Measurements from ENCODE around the gene CYP4F11.
"Not testable (repeated sequence)": the region's sequence is repeated elsewhere in the genome, so short reads cannot be mapped to it uniquely, and the experiment has no call there.

Gene CYP4F11

GRCh38 chr19:15873771-15874170 is 60.6 kb downstream of the CYP4F11 start:
- DNase-seq, result not testable (repeated sequence)

GRCh38 chr19:15871570-15871969 is 62.8 kb downstream of the CYP4F11 start:
- no peak for DNase-seq

GRCh38 chr19:15869873-15870272 is 64.5 kb downstream of the CYP4F11 start:
- no peak for DNase-seq

GRCh38 chr19:15869109-15869555 is 65.2 kb downstream of the CYP4F11 start:
- DNase-seq, result no peak

DNA sequence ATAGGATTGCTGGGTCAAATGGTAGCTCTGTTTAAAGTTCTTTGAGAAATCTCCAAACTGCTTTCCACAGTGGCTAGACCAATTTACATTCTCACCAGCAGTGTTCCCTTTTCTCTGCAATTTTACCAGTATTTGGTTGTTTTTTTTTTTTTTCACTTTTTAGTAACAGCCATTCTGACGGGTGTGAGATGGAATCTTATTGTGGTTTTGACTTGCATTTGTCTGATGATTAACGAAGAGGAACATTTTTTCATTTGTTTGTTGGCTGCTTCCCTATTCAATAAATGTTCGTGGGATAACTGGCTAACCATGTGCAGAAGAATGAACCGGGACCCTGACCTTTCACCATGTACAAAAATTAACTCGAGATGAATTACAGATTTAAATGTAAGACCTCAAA is 67.7 kb downstream of the CYP4F11 start:
- no peak for DNase-seq

GRCh38 chr19:15864824-15865223 is 69.5 kb downstream of the CYP4F11 start:
- no peak for DNase-seq

GRCh38 chr19:15863272-15863671 is 71.1 kb downstream of the CYP4F11 start:
- DNase-seq, result no peak

DNA sequence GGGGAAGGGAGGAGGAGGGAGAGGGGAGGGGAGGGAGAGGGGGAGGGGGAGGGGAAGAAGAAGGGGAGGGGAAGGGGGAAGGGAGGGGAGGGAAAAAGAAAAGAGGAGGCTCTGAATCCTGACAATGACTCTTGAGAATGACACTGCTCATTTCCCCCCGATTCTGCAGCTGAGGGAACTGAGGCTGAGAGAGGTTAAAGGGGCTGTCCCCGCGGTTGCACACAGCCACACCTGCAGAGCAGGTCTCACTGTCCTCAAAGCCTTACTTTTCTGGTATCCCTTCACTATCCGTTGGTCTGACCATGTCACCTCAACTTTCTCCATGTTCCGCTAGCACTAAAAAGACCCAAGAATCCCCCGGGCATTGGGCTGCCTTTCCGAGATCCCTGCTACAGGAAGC is 71.9 kb downstream of the CYP4F11 start:
- no peak for DNase-seq

Measured in NCI-H1694 (cell line).